Heart right ventricle (tissue), 16 donors: Measurements from ENCODE around the gene GRAMD2B. TPM values are rescaled to one million over a fixed set of nuclear protein-coding genes. Genes with fewer than 3 reads are reported as not detected.

ENCODE experiments used
- ATAC-seq, 8 donors: fragments of 200-7000 bp; cut with Tn5 transposase; one replicate each; pipeline ENCODE4 v1.9.1; 2020; ENCODE audit warnings: mild to moderate bottlenecking in 8 of 8, moderate library complexity in 8 of 8, moderate number of reproducible peaks in 1 of 8
- DNase-seq, 2 donors: peaks; one replicate each; pipeline ENCODE4 v3.0.0-alpha.2; 2020
- H3K27ac ChIP-seq, 10 donors: fragments of 200-600 bp; sonication (generic) in 2 of 10; one replicate each; pipeline versions ENCODE4 v1.5.0 to v1.8.0; 2020 to 2022; ENCODE audit warnings: mild to moderate bottlenecking in 3 of 10
- H3K27me3 ChIP-seq, 7 donors: fragments of 200-600 bp; one replicate each; pipeline ENCODE4 v1.8.0; 2021 to 2022; ENCODE audit warnings: mild to moderate bottlenecking in 2 of 7
- H3K36me3 ChIP-seq, 9 donors: fragments of 200-600 bp; sonication (generic) in 1 of 9; one replicate each; pipeline versions ENCODE4 v1.5.0 to v1.8.0; 2020 to 2022; ENCODE audit warnings: mild to moderate bottlenecking in 2 of 9
- H3K4me1 ChIP-seq, 9 donors: fragments of 200-600 bp; sonication (generic) in 1 of 9; one replicate each; pipeline versions ENCODE4 v1.5.0 to v1.8.0; 2020 to 2022; ENCODE audit warnings: mild to moderate bottlenecking in 4 of 9
- H3K4me3 ChIP-seq, 10 donors: fragments of 200-600 bp; sonication (generic) in 2 of 10; one replicate each; pipeline versions ENCODE4 v1.5.0 to v1.8.0; 2020 to 2022; ENCODE audit warnings: mild to moderate bottlenecking in 7 of 10, moderate library complexity in 2 of 10
- H3K9me3 ChIP-seq, 11 donors: fragments of 200-600 bp in 10 of 11; sonication (generic) in 2 of 11; one replicate each; pipeline versions ENCODE4 v1.5.0 to v1.8.0; 2013 to 2022; ENCODE audit warnings: mild to moderate bottlenecking in 2 of 11, control low read depth in 1 of 11, moderate library complexity in 1 of 11
- WGBS, 2 donors: extraction: QIAGEN DNeasy Blood & Tissue Kit; methylation state at CpG; one replicate each; pipeline ENCODE4 v1.1.7; 2013; ENCODE audit warnings: inconsistent platforms in 1 of 2; 5-methylcytosine and 5-hydroxymethylcytosine counted together
- intact Hi-C, 10 donors: fragments of 100-400 bp; cut with DNase I; formaldehyde crosslinking; loops; one replicate each; pipeline versions ENCODE4 v1.11.1 to v1.14.2; 2022
- polyA plus RNA-seq, 2 donors: library from polyadenylated mRNA; stranded (reverse); fragments of 200-250 nt; gene quantifications; one replicate each; pipeline ENCODE4 v1.2.3, GENCODE V29; 2013
- total RNA-seq, 10 donors: library from RNA; stranded (reverse); fragmentation: NEBNext Ultra II Directional in 3 of 10; extraction: Animal tissue kit (Norgen Biotek cat#: 25700) in 3 of 10; gene quantifications; one replicate each; pipeline versions ENCODE4 v1.2.1 to v1.2.4, GENCODE V29; 2021 to 2023
- TF ChIP-seq, protein P1 (sequence below), 9 donors: fragments of 200-600 bp; sonication (generic) in 2 of 9; IDR thresholded peaks; one replicate each; pipeline versions ENCODE4 v1.5.0 to v1.8.0; 2021 to 2022; ENCODE audit warnings: antibody characterized with exemption in 9 of 9, mild to moderate bottlenecking in 5 of 9, moderate library complexity in 1 of 9
- donor health status: Arrhythmogenic right ventricular cardiomyopathy.
- donor health status: ischemic (EF 13 %, LVEDD 7.1; RV severe dilation, severe dysfunction).
- donor health status: healthy with polysubstance abuse.
- donor health status: DM: no; HTN: yes; CAD: no.
- donor health status: DM: no; HTN: no; CAD: no.
- donor health status: ischemic (EF 25% LVEDD 6.9; RV normal size, moderate dysfunction).
- donor health status: ischemic (EF 25% LVEDD 5.7; RV mildly dilated, moderate dysfunction).
- donor health status: healthy.
- donor health status: DM: yes; HTN: yes; CAD: no.
- donor health status: Ischemic cardiomyopathy.
- donor health status: ischemic (EF 35%, LVEDD 5.7; RV mildly dilated, moderate dysfunction).
- donor health status: nonischemic (EF 11% LVEDD 7.7; RV severe dilation, severe dysfunction).
- donor health status: DM: yes; HTN: yes; CAD: no.
- donor health status: PGD.
- donor health status: ischemic (EF 29% LVEDD 5.4; RV normal size, mild dysfunction).
- donor health status: nonischemic (EF 23%, LVEDD 6.1; RV moderate dilation, normal function).

Gene GRAMD2B
- total and polyA plus RNA-seq, 12 donors, result 10.7 to 47.3 (median 33.7) TPM

DNA sequence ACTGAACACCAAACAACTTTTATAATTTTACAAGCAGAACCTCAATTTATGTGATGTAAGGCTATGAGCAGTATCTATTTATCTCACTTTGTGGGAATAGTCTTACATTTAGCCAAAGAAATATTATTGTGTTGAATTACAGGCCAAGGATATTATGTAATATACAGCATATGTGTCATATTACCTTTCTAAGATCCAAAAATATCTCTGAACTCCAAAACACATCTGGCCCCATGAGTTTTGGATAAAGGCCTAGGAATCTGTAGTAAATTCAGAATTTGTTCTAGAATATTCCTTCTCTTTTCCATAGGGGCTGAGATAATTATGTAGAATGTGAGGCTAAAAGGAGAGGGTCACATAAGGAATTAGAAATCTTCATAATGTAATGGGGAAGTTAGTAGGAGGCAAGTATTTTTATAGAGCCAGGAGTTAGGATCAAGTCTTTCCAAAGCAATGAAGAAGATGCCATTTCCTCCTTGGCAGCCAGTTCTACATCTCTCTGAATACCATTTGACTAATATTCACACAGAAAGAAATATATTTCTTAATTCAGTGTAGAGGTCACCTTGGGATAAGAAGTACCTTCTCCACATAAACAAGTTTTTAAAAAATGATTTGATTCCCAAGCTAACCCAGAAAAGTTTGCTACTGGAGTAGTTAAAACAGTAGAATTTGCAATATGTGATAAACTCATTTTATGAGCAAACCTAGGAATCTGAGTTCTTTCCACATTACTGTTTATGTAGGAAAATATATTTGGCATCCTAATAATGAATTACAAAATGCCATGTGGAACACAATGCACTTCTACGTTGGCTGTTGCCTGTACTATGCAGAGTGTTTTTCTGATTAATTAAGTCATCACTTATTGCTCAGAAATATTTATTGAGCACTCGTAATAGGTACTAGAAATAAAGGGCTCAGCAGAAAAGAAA is 20.3 kb upstream of the GRAMD2B start:
- Histone ChIP-seq H3K27me3 (no peaks in the 10 kb centered on the region), H3K36me3 (no peaks in the 10 kb centered on the region), H3K4me3 (no peak overlapping the region), H3K27ac (no peak overlapping the region), H3K4me1 (peaks cover 0 to 7% (median 0%) of the 10 kb centered on the region in 9 donors), H3K9me3 (peaks cover 0 to 33% (median 18%) of the 10 kb centered on the region in 11 donors)
- intact Hi-C loops, result no loop called here
- DNase-seq, result no peak
- TF ChIP-seq, protein P1, sequence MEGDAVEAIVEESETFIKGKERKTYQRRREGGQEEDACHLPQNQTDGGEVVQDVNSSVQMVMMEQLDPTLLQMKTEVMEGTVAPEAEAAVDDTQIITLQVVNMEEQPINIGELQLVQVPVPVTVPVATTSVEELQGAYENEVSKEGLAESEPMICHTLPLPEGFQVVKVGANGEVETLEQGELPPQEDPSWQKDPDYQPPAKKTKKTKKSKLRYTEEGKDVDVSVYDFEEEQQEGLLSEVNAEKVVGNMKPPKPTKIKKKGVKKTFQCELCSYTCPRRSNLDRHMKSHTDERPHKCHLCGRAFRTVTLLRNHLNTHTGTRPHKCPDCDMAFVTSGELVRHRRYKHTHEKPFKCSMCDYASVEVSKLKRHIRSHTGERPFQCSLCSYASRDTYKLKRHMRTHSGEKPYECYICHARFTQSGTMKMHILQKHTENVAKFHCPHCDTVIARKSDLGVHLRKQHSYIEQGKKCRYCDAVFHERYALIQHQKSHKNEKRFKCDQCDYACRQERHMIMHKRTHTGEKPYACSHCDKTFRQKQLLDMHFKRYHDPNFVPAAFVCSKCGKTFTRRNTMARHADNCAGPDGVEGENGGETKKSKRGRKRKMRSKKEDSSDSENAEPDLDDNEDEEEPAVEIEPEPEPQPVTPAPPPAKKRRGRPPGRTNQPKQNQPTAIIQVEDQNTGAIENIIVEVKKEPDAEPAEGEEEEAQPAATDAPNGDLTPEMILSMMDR (IDR thresholded peaks at IDR 0.05), result no peak
- ATAC-seq, result no peak
- WGBS, 2 donors, result 67 to 77% methylated on average over 2 of the region's 2 CpGs

DNA sequence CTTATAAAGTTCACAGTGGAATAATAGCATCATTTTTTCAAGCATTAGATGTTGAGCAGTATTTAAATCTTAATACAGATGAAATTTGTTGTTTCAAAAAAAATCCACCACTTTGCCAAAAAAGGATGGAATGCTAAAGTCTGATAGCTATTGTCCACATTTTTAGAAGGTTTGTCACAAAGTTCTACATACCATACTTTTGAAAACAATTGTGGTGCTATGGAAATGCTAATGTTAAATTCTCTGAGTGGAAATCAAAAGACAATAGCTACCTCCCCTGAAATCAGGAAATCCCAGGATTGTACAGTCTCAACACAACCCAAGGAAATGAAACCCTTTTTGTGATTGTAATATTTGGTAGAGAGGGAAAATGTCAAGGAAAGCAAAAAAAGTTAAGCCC is 19.3 kb upstream of the GRAMD2B start:
- DNase-seq (no peak), ATAC-seq (no peak)
- H3K36me3 ChIP-seq, result no peaks in the 10 kb centered on the region
- intact Hi-C loops, result no loop called here
- TF ChIP-seq, protein P1 (IDR thresholded peaks at IDR 0.05), result no peak
- H3K27me3 ChIP-seq, result no peaks in the 10 kb centered on the region
- H3K4me1 ChIP-seq, result peaks cover 0 to 7% (median 0%) of the 10 kb centered on the region in 9 donors
- H3K9me3 ChIP-seq, result peaks cover 0 to 33% (median 18%) of the 10 kb centered on the region in 11 donors
- H3K4me3 ChIP-seq, result no peak overlapping the region
- no peak overlapping the region for H3K27ac ChIP-seq

DNA sequence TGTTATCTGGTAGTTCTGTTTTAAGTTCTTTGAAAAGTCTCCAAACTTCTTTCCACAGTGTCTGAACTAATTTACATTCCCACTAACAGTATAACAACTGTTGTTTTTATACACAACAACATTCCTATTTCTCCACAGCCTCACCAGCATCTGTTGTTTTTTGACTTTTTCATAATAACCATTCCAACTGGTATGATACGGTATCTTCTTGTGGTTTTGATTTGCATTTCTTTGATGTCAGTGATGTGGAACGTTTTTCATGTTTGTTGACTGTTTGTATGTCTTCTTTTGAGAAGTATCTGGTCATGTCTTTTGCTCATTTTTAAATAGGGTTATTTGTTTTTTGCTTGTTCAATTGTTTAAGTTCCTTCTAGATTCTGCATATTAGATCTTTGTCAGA is 12.6 kb upstream of the GRAMD2B start:
- Histone ChIP-seq H3K9me3 (peaks cover 0 to 10% (median 0%) of the 10 kb centered on the region in 11 donors), H3K36me3 (no peaks in the 10 kb centered on the region), H3K4me3 (no peak overlapping the region), H3K27ac (no peak overlapping the region), H3K27me3 (no peaks in the 10 kb centered on the region), H3K4me1 (peaks cover 5 to 19% (median 14%) of the 10 kb centered on the region in 9 donors)
- WGBS, 2 donors, result 80 to 87% methylated on average over 2 of the region's 2 CpGs
- DNase-seq (no peak), ATAC-seq (no peak)
- intact Hi-C loops, result no loop called here
- TF ChIP-seq, protein P1 (IDR thresholded peaks at IDR 0.05), result no peak

DNA sequence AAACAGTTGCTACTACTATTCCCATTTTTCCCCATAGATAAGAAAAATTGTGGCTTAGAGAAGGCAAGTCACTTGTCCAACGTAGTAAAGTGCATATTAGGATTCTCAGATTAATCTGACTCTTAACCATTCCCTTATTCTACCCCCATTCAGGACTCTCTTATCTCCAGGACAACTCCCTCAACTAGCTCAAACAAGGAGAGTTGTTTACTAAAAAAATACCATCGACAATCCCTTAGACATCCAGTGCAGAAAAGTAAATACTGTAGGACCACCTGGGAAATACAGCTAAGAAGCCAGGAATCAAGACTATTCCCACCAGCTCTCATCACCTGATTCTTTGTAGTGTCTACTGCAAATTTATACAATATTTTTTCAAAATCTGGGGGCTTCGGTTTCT is 9.4 kb upstream of the GRAMD2B start:
- 72 to 76% methylated on average over 3 of the region's 3 CpGs for WGBS, 2 donors
- Histone ChIP-seq H3K9me3 (peaks cover 0 to 10% (median 0%) of the 10 kb centered on the region in 11 donors), H3K4me3 (no peak overlapping the region), H3K27ac (peak overlapping the region in 3 of 10 donors; percentile 47 to 82 (median 76)), H3K36me3 (no peaks in the 10 kb centered on the region), H3K4me1 (peaks cover 10 to 33% (median 27%) of the 10 kb centered on the region in 9 donors), H3K27me3 (no peaks in the 10 kb centered on the region)
- TF ChIP-seq, protein P1 (IDR thresholded peaks at IDR 0.05), result no peak
- ATAC-seq (no peak), DNase-seq (no peak)
- intact Hi-C loops, result loop anchor here in 1 of 10 donors (1.0 kb wide), 1 partner anchor 47 kb away; no protein-coding TSS in a partner anchor
